MM.1S (cell line): ENCODE results near the gene NUBP2.

ENCODE experiments used
- CTCF ChIP-seq: fragments of 300-600 bp; sonication (generic); IDR thresholded peaks from 2 replicates; pipeline ENCODE4 v1.5.1; 2016; ENCODE audit warnings: antibody characterized with exemption, low read length, mixed read lengths
- EZH2phosphoT487 ChIP-seq: fragments of 300-600 bp; sonication (generic); IDR thresholded peaks from 2 replicates; pipeline ENCODE4 v1.6.1; 2018; ENCODE audit warnings: antibody characterized with exemption, low read length

GRCh38 chr16:1807626-1808025, 24.9 kb downstream of the NUBP2 start:
- TF ChIP-seq CTCF (no peak), EZH2phosphoT487 (no peak)
